Upper lobe of left lung (tissue), 6 donors: ENCODE measurements around the gene ERMAP. TPM values are rescaled to one million over a fixed set of nuclear protein-coding genes. Genes with fewer than 3 reads are reported as not detected.

Experiments
- ATAC-seq, 2 donors: fragments of 200-7000 bp; cut with Tn5 transposase; one replicate each; pipeline ENCODE4 v1.9.1; 2022; ENCODE audit warnings: mild to moderate bottlenecking in 2 of 2, moderate library complexity in 2 of 2; ENCODE audit not compliant: low FRiP score in 2 of 2
- DNase-seq, 2 donors: peaks; one replicate each; pipeline ENCODE4 v3.0.0-alpha.2; 2019 to 2020
- H3K27ac ChIP-seq, 4 donors: fragments of 200-600 bp; sonication (generic); one replicate each; pipeline ENCODE4 v1.5.1; 2016 to 2019
- H3K27me3 ChIP-seq, 4 donors: fragments of 200-600 bp; sonication (generic); one replicate each; pipeline ENCODE4 v1.5.1; 2017 to 2019
- H3K36me3 ChIP-seq, 4 donors: fragments of 200-600 bp; sonication (generic); one replicate each; pipeline ENCODE4 v1.5.1; 2016 to 2019
- H3K4me1 ChIP-seq, 4 donors: fragments of 200-600 bp; sonication (generic); one replicate each; pipeline ENCODE4 v1.5.1; 2018 to 2019
- H3K4me3 ChIP-seq, 4 donors: fragments of 200-600 bp; sonication (generic); one replicate each; pipeline ENCODE4 v1.5.1; 2017 to 2019; ENCODE audit warnings: mild to moderate bottlenecking in 2 of 4, moderate library complexity in 1 of 4
- H3K9me3 ChIP-seq, 4 donors: fragments of 200-600 bp; sonication (generic); one replicate each; pipeline ENCODE4 v1.5.1; 2018 to 2019
- EP300 ChIP-seq, 4 donors: sonication (generic); formaldehyde crosslinking; IDR thresholded peaks; one replicate each; pipeline ENCODE4 v1.5.1; 2017; ENCODE audit warnings: antibody characterized with exemption in 4 of 4, control low read depth in 2 of 4
- POLR2A ChIP-seq, 4 donors: fragments of 450-650 bp; IDR thresholded peaks; one replicate each; pipeline ENCODE4 v1.5.1; 2016 to 2017; ENCODE audit warnings: antibody characterized with exemption in 4 of 4, mild to moderate bottlenecking in 2 of 4
- POLR2AphosphoS5 ChIP-seq, 2 donors: sonication (generic); formaldehyde crosslinking; IDR thresholded peaks; one replicate each; pipeline ENCODE4 v1.5.1; 2017; ENCODE audit warnings: antibody characterized with exemption in 2 of 2
- WGBS, 2 donors: methylation state at CpG; one replicate each; pipeline ENCODE4 v1.1.5; 2017 to 2018; 5-methylcytosine and 5-hydroxymethylcytosine counted together
- total RNA-seq, 6 donors: library from RNA; depleted of rRNA in 4 of 6; stranded (reverse); fragments of >200 nt in 4 of 6; gene quantifications; one replicate each; pipeline versions ENCODE4 v1.1.0 to v1.2.1, GENCODE V29; 2016 to 2021
- TF ChIP-seq, protein P1 (sequence below), 6 experiments: fragments of 450-650 bp in 4 of 6; fragments of 200-600 bp in 2 of 6; sonication (generic) in 2 of 6; IDR thresholded peaks; one replicate each; pipeline ENCODE4 v1.5.1; 2016 to 2019; ENCODE audit warnings: antibody characterized with exemption in 6 of 6
- donor health status: DM: no; HTN: no; CAD: no; lungs with moderate emphysema.
- donor health status: DM: no; HTN: yes; CAD: no; lungs with severe emphysema.

The ERMAP gene
- total RNA-seq, 6 donors from 2014 or later: 11.6 to 41.9 (median 14.9) TPM

DNA sequence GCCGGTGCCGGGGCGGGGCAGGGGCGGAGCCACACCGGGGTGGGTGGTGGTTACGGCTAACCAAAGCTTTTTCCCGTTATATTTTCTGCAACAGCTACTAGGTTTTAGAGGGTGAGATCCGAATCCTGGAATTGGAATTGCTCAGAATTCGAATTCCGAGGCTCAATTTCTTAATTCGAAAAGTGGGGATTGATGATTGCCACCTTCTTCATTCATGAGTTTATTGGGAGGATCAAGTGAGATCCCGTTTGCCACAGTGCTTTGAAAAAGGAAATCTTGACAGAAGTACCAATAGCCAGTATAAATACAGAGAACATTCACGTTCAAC, 482 bp downstream of the ERMAP start:
- Histone ChIP-seq H3K4me1 (peaks cover 17 to 30% (median 23%) of the 10 kb centered on the region in 4 donors), H3K36me3 (no peaks in the 10 kb centered on the region), H3K4me3 (peak overlapping the region; percentile 34 to 75 (median 66)), H3K27me3 (no peaks in the 10 kb centered on the region), H3K9me3 (no peaks in the 10 kb centered on the region), H3K27ac (peak overlapping the region; percentile 97 to 98 (median 98))
- ATAC-seq (no peak), DNase-seq (no peak)
- WGBS, 2 donors: 0 to 2% methylated on average over 8 to 11 of the region's 13 CpGs
- TF ChIP-seq POLR2A (IDR thresholded peaks at IDR 0.05) (no peak), EP300 (IDR thresholded peaks at IDR 0.05) (no peak), POLR2AphosphoS5 (IDR thresholded peaks at IDR 0.05) (no peak)
- TF ChIP-seq, protein P1, sequence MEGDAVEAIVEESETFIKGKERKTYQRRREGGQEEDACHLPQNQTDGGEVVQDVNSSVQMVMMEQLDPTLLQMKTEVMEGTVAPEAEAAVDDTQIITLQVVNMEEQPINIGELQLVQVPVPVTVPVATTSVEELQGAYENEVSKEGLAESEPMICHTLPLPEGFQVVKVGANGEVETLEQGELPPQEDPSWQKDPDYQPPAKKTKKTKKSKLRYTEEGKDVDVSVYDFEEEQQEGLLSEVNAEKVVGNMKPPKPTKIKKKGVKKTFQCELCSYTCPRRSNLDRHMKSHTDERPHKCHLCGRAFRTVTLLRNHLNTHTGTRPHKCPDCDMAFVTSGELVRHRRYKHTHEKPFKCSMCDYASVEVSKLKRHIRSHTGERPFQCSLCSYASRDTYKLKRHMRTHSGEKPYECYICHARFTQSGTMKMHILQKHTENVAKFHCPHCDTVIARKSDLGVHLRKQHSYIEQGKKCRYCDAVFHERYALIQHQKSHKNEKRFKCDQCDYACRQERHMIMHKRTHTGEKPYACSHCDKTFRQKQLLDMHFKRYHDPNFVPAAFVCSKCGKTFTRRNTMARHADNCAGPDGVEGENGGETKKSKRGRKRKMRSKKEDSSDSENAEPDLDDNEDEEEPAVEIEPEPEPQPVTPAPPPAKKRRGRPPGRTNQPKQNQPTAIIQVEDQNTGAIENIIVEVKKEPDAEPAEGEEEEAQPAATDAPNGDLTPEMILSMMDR (IDR thresholded peaks at IDR 0.05): no peak

DNA sequence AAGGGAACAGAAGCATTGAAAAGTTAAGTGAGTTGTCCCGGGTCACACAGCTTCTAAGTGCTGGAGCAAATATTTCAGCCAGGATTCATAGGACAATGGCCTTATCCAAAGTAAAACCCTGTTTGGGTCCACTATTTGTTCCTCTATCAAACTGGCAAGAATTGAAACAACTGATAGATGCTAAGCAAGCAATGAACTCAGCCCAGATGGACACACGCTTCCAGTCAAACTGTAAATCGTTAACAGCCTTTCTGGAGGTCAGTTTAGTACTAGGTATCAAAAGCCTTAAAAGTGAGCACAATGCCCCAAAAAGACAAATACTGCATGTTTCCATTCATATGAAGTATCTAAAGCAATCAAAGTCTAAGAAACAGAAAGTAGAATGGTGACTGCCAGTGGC, 1.1 kb downstream of the ERMAP start:
- DNase-seq (no peak), ATAC-seq (no peak)
- Histone ChIP-seq H3K9me3 (no peaks in the 10 kb centered on the region), H3K4me3 (peak overlapping the region in 2 of 4 donors; percentile 63 to 75), H3K27ac (peak overlapping the region in 1 of 4 donors; percentile 98), H3K36me3 (no peaks in the 10 kb centered on the region), H3K4me1 (peaks cover 20 to 30% (median 26%) of the 10 kb centered on the region in 4 donors), H3K27me3 (no peaks in the 10 kb centered on the region)
- 95% methylated on average over 3 of the region's 3 CpGs for WGBS, 2 donors
- TF ChIP-seq, protein P1 (IDR thresholded peaks at IDR 0.05): no peak
- TF ChIP-seq EP300 (IDR thresholded peaks at IDR 0.05) (no peak), POLR2AphosphoS5 (IDR thresholded peaks at IDR 0.05) (no peak), POLR2A (IDR thresholded peaks at IDR 0.05) (no peak)

DNA sequence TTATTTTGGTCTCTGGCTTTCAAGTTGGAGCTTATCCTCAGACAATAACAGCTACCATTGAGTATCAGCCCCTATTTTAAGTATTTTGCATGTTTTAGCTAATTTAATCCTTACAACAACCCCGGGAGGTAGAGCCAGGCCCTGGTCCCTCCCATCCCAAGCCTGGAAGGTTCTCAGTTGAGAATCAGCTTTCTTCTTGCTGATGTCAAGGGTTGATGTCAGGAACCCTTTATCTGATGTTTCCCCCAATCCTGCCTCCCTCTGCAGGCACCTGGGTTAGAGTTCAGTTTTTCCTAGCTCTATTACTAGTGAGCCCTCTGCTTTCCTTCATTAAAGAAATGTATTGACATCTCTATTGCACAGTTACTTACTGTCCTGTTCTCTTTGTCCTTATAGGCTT, 3.9 kb downstream of the ERMAP start:
- no peaks in the 10 kb centered on the region for H3K9me3 ChIP-seq
- peaks cover 20 to 30% (median 25%) of the 10 kb centered on the region in 4 donors for H3K4me1 ChIP-seq
- ATAC-seq (no peak), DNase-seq (no peak)
- H3K36me3 ChIP-seq: no peaks in the 10 kb centered on the region
- no peak overlapping the region for H3K27ac ChIP-seq
- H3K4me3 ChIP-seq: no peak overlapping the region
- WGBS, 2 donors: 79 to 100% methylated on average over 1 of the region's 1 CpG
- H3K27me3 ChIP-seq: no peaks in the 10 kb centered on the region
- TF ChIP-seq, protein P1 (IDR thresholded peaks at IDR 0.05): no peak
- TF ChIP-seq EP300 (IDR thresholded peaks at IDR 0.05) (no peak), POLR2A (IDR thresholded peaks at IDR 0.05) (no peak), POLR2AphosphoS5 (IDR thresholded peaks at IDR 0.05) (no peak)

DNA sequence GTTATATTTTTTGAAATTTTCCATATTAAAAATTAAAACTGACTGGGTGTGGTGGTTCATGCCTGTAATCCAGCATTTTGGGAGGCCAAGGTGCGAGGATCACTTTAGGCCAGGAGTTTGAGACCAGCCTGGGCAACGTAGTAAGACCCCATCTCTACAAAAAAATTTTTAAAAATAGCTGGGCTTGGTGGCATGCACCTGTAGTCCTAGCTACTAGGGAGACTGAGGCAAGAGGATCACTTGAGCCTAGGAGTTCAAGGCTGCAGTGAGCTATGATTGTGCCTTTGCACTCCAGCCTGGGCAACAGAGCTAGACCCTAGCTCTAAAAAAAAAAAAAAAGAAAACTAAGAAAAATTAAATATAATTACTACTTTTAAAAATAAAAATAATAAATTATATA, 4.8 kb downstream of the ERMAP start:
- no peak for DNase-seq
- 100% methylated on average over 2 of the region's 2 CpGs for WGBS, 2 donors

More for the DNA sequence above, 4.8 kb downstream of the ERMAP start:
- Histone ChIP-seq H3K4me3 (no peak overlapping the region), H3K27me3 (no peaks in the 10 kb centered on the region), H3K9me3 (no peaks in the 10 kb centered on the region), H3K36me3 (no peaks in the 10 kb centered on the region), H3K27ac (no peak overlapping the region), H3K4me1 (peaks cover 14 to 21% (median 17%) of the 10 kb centered on the region in 4 donors)
- no peak for ATAC-seq
- TF ChIP-seq EP300 (IDR thresholded peaks at IDR 0.05): no peak
- no peak for TF ChIP-seq POLR2AphosphoS5 (IDR thresholded peaks at IDR 0.05)
- no peak for TF ChIP-seq POLR2A (IDR thresholded peaks at IDR 0.05)
- TF ChIP-seq, protein P1 (IDR thresholded peaks at IDR 0.05): no peak
